ENCODE data around the gene PTPRF. TPM values are rescaled to one million over a fixed set of nuclear protein-coding genes. Genes with fewer than 3 reads are reported as not detected.

Gene PTPRF
- total and polyA plus RNA-seq, 4 donors, result 41.2 to 241 (median 85.6) TPM

DNA sequence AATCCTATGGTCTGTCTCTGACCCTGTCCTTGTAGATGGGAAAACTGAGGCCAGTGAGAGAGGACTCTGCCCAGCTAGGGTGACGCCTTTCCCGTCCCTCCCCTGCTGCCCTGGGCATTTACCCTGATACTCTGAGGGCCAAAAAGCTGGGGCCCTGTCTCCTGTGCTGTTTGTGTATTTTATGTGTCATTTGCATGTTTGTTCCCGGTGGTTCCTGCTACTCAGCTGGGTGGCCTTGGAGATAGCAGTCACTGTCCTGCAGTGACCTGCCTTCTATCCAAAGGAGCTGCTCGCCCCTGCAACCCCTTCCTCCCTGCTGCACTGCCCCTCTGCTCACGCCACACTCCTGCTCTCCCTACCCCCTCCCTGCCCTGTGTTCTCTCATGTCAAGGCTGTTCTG is 78.1 kb downstream of the PTPRF start:
- WGBS, result 72% methylated on average over 5 of the region's 5 CpGs
- no peak for TF ChIP-seq EGR1 (IDR thresholded peaks at IDR 0.05; ENCODE audit: low read depth in 2 of 2)
- TF ChIP-seq NR2F2 (IDR thresholded peaks at IDR 0.05), result no peak
- TF ChIP-seq, protein P1, sequence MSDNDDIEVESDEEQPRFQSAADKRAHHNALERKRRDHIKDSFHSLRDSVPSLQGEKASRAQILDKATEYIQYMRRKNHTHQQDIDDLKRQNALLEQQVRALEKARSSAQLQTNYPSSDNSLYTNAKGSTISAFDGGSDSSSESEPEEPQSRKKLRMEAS (IDR thresholded peaks at IDR 0.05), result no peak
- TF ChIP-seq FOXA2 (IDR thresholded peaks at IDR 0.05), result no peak
- TF ChIP-seq HNF4G (IDR thresholded peaks at IDR 0.05), result no peak
- TF ChIP-seq, protein P2, sequence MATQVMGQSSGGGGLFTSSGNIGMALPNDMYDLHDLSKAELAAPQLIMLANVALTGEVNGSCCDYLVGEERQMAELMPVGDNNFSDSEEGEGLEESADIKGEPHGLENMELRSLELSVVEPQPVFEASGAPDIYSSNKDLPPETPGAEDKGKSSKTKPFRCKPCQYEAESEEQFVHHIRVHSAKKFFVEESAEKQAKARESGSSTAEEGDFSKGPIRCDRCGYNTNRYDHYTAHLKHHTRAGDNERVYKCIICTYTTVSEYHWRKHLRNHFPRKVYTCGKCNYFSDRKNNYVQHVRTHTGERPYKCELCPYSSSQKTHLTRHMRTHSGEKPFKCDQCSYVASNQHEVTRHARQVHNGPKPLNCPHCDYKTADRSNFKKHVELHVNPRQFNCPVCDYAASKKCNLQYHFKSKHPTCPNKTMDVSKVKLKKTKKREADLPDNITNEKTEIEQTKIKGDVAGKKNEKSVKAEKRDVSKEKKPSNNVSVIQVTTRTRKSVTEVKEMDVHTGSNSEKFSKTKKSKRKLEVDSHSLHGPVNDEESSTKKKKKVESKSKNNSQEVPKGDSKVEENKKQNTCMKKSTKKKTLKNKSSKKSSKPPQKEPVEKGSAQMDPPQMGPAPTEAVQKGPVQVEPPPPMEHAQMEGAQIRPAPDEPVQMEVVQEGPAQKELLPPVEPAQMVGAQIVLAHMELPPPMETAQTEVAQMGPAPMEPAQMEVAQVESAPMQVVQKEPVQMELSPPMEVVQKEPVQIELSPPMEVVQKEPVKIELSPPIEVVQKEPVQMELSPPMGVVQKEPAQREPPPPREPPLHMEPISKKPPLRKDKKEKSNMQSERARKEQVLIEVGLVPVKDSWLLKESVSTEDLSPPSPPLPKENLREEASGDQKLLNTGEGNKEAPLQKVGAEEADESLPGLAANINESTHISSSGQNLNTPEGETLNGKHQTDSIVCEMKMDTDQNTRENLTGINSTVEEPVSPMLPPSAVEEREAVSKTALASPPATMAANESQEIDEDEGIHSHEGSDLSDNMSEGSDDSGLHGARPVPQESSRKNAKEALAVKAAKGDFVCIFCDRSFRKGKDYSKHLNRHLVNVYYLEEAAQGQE (IDR thresholded peaks at IDR 0.05), result no peak
- TF ChIP-seq RAD21 (IDR thresholded peaks at IDR 0.05), result no peak
- TF ChIP-seq FOXA1 (IDR thresholded peaks at IDR 0.05), result no peak
- TF ChIP-seq, protein P3, sequence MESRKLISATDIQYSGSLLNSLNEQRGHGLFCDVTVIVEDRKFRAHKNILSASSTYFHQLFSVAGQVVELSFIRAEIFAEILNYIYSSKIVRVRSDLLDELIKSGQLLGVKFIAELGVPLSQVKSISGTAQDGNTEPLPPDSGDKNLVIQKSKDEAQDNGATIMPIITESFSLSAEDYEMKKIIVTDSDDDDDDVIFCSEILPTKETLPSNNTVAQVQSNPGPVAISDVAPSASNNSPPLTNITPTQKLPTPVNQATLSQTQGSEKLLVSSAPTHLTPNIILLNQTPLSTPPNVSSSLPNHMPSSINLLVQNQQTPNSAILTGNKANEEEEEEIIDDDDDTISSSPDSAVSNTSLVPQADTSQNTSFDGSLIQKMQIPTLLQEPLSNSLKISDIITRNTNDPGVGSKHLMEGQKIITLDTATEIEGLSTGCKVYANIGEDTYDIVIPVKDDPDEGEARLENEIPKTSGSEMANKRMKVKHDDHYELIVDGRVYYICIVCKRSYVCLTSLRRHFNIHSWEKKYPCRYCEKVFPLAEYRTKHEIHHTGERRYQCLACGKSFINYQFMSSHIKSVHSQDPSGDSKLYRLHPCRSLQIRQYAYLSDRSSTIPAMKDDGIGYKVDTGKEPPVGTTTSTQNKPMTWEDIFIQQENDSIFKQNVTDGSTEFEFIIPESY (IDR thresholded peaks at IDR 0.05), result no peak
- TF ChIP-seq, protein P4, sequence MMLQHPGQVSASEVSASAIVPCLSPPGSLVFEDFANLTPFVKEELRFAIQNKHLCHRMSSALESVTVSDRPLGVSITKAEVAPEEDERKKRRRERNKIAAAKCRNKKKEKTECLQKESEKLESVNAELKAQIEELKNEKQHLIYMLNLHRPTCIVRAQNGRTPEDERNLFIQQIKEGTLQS (IDR thresholded peaks at IDR 0.05), result no peak
- no peak for TF ChIP-seq RXRA (IDR thresholded peaks at IDR 0.05)
- TF ChIP-seq TAF1 (conservative IDR thresholded peaks at IDR 0.05), result no peak
- TF ChIP-seq SP1 (IDR thresholded peaks at IDR 0.05), result no peak
- no peak for TF ChIP-seq HNF4A (conservative IDR thresholded peaks at IDR 0.05)
- H3K4me3 ChIP-seq (ENCODE audit: low read depth in 1 of 3, low read length in 3 of 3), result no peak overlapping the region
- H3K36me3 ChIP-seq (ENCODE audit: control insufficient read depth in 4 of 4, insufficient read depth in 3 of 4, low read depth in 1 of 4, low read length in 3 of 4), result peaks cover 19 to 95% (median 64%) of the 10 kb centered on the region in 4 donors
- DNase-seq (ENCODE audit: low spot score), result no peak
- H3K27me3 ChIP-seq (ENCODE audit: control insufficient read depth in 4 of 4, insufficient read depth in 4 of 4, low read length in 3 of 4), result no peaks in the 10 kb centered on the region
- no peaks in the 10 kb centered on the region for H3K4me1 ChIP-seq (ENCODE audit: control insufficient read depth in 4 of 4, insufficient read depth in 4 of 4, low read length in 3 of 4)
- H3K9ac ChIP-seq (ENCODE audit: low read depth in 1 of 2, low read length in 2 of 2), result no peak overlapping the region
- H3K27ac ChIP-seq (ENCODE audit: low read depth in 1 of 2, low read length in 2 of 2), result no peak overlapping the region
- no peaks in the 10 kb centered on the region for H3K9me3 ChIP-seq (ENCODE audit: control insufficient read depth in 4 of 4, low read length in 3 of 4)

DNA sequence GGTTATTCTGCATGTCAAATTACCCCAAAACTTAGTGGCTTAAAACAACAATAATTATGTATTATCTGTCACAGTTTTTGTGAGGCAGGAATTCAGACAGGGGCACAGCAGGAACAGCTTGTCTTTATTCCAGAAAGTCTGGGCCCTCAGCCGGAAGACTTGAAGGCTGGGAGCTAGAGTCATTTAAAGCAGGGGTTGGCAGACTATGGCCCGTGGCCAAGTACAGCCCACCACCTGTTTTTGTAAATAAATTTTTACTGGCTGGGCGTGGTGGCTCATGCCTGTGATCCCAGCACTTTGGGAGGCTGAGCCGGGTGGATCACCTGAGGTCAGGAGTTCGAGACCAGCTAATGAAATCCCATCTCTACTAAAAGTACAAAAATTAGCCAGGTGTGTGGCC is 79.7 kb downstream of the PTPRF start:
- TF ChIP-seq FOXA2 (IDR thresholded peaks at IDR 0.05) (no peak), HNF4G (IDR thresholded peaks at IDR 0.05) (no peak), JUND (IDR thresholded peaks at IDR 0.05) (no peak), GABPA (IDR thresholded peaks at IDR 0.05 in 1 of 2, conservative IDR thresholded peaks at IDR 0.05 in 1 of 2) (no peak)
- TF ChIP-seq, protein P1 (IDR thresholded peaks at IDR 0.05), result no peak
- TF ChIP-seq, protein P2 (IDR thresholded peaks at IDR 0.05), result no peak
- TF ChIP-seq, protein P4 (IDR thresholded peaks at IDR 0.05), result no peak
- TF ChIP-seq, protein P3 (IDR thresholded peaks at IDR 0.05), result no peak
- H3K9ac ChIP-seq (ENCODE audit: low read depth in 1 of 2, low read length in 2 of 2), result no peak overlapping the region
- H3K27me3 ChIP-seq (ENCODE audit: control insufficient read depth in 4 of 4, insufficient read depth in 4 of 4, low read length in 3 of 4), result no peaks in the 10 kb centered on the region
- H3K36me3 ChIP-seq (ENCODE audit: control insufficient read depth in 4 of 4, insufficient read depth in 3 of 4, low read depth in 1 of 4, low read length in 3 of 4), result peaks cover 14 to 93% (median 56%) of the 10 kb centered on the region in 4 donors
- 83% methylated on average over 5 of the region's 5 CpGs for WGBS
- no peak for DNase-seq (ENCODE audit: low spot score)
- no peaks in the 10 kb centered on the region for H3K9me3 ChIP-seq (ENCODE audit: control insufficient read depth in 4 of 4, low read length in 3 of 4)
- no peaks in the 10 kb centered on the region for H3K4me1 ChIP-seq (ENCODE audit: control insufficient read depth in 4 of 4, insufficient read depth in 4 of 4, low read length in 3 of 4)
- H3K4me3 ChIP-seq (ENCODE audit: low read depth in 1 of 3, low read length in 3 of 3), result no peak overlapping the region
- no peak overlapping the region for H3K27ac ChIP-seq (ENCODE audit: low read depth in 1 of 2, low read length in 2 of 2)
